H9 (cell line): ENCODE measurements around the gene PPAN. TPM values are rescaled to one million over a fixed set of nuclear protein-coding genes. Genes with fewer than 3 reads are reported as not detected.

Experiments
- DNase-seq: peaks from one replicate; pipeline ENCODE4 v3.0.0-alpha.2; 2017
- H2AFZ ChIP-seq: one replicate; pipeline ENCODE4 v1.6.1; 2013; ENCODE audit warnings: mild to moderate bottlenecking, low read length, control low read depth, moderate library complexity
- H2AK5ac ChIP-seq: 2 replicates; pipeline ENCODE4 v1.6.1; 2013; ENCODE audit warnings: low read length, control low read depth, mixed read lengths; ENCODE audit not compliant: insufficient read length
- H2BK120ac ChIP-seq: one replicate; pipeline ENCODE4 v1.6.1; 2013; ENCODE audit warnings: low read depth, mild to moderate bottlenecking, low read length, control low read depth, inconsistent platforms; ENCODE audit not compliant: poor library complexity, severe bottlenecking
- H2BK12ac ChIP-seq: 2 replicates; pipeline ENCODE4 v1.6.1; 2013; ENCODE audit warnings: low read length, control low read depth, mixed read lengths, low read depth; ENCODE audit not compliant: insufficient read length
- H2BK15ac ChIP-seq: 2 replicates; pipeline ENCODE4 v1.6.1; 2013; ENCODE audit warnings: low read depth, low read length, control low read depth
- H2BK20ac ChIP-seq: one replicate; pipeline ENCODE4 v1.6.1; 2013; ENCODE audit warnings: low read depth, mild to moderate bottlenecking, low read length, control low read depth, inconsistent platforms; ENCODE audit not compliant: poor library complexity, severe bottlenecking
- H2BK5ac ChIP-seq: 2 replicates; pipeline ENCODE4 v1.6.1; 2013; ENCODE audit warnings: low read length, control low read depth, mixed read lengths; ENCODE audit not compliant: insufficient read length
- H3K14ac ChIP-seq: 2 replicates; pipeline ENCODE4 v1.6.1; 2013; ENCODE audit warnings: low read length, control low read depth; ENCODE audit not compliant: insufficient read depth
- H3K18ac ChIP-seq: 2 replicates; pipeline ENCODE4 v1.6.1; 2013; ENCODE audit warnings: low read depth, mild to moderate bottlenecking, mixed read lengths, low read length, control low read depth; ENCODE audit not compliant: insufficient read length
- H3K23ac ChIP-seq: 2 replicates; pipeline ENCODE4 v1.6.1; 2013; ENCODE audit warnings: low read length, control low read depth, mixed read lengths, low read depth; ENCODE audit not compliant: insufficient read length
- H3K23me2 ChIP-seq: 2 replicates; pipeline ENCODE4 v1.6.1; 2013; ENCODE audit warnings: low read depth, mild to moderate bottlenecking, mixed read lengths, low read length, control low read depth; ENCODE audit not compliant: insufficient read length, poor library complexity, severe bottlenecking
- H3K27ac ChIP-seq: 2 replicates; pipeline ENCODE4 v1.5.1; 2013; ENCODE audit warnings: low read length, control low read depth, mixed read lengths, low read depth; ENCODE audit not compliant: insufficient read length
- H3K27me3 ChIP-seq: 2 replicates; pipeline ENCODE4 v1.6.1; 2013; ENCODE audit warnings: low read length, control low read depth, inconsistent platforms; ENCODE audit not compliant: insufficient read depth
- H3K4ac ChIP-seq: 2 replicates; pipeline ENCODE4 v1.6.1; 2013; ENCODE audit warnings: low read depth, mild to moderate bottlenecking, control low read depth, inconsistent platforms, low read length, moderate library complexity
- H3K4me1 ChIP-seq: 2 replicates; pipeline ENCODE4 v1.6.1; 2013; ENCODE audit warnings: low read length, control low read depth, inconsistent platforms; ENCODE audit not compliant: insufficient read depth
- H3K4me2 ChIP-seq: 2 replicates; pipeline ENCODE4 v1.6.1; 2013; ENCODE audit warnings: low read length, control low read depth, mixed read lengths; ENCODE audit not compliant: insufficient read length, insufficient read depth
- H3K56ac ChIP-seq: 2 replicates; pipeline ENCODE4 v1.6.1; 2013; ENCODE audit warnings: low read depth, mild to moderate bottlenecking, mixed read lengths, low read length, control low read depth; ENCODE audit not compliant: insufficient read length
- H3K79me1 ChIP-seq: 2 replicates; pipeline ENCODE4 v1.6.1; 2013; ENCODE audit warnings: low read depth, mild to moderate bottlenecking, moderate library complexity, low read length, control low read depth, inconsistent platforms; ENCODE audit not compliant: insufficient read depth, poor library complexity, severe bottlenecking
- H3K79me2 ChIP-seq: 2 replicates; pipeline ENCODE4 v1.6.1; 2013; ENCODE audit warnings: low read length, control low read depth, inconsistent platforms; ENCODE audit not compliant: insufficient read depth
- H3K9ac ChIP-seq: 2 replicates; pipeline ENCODE4 v1.6.1; 2013; ENCODE audit warnings: low read length, control low read depth, mixed read lengths; ENCODE audit not compliant: insufficient read length; ENCODE audit errors: extremely low read depth
- H3K9me3 ChIP-seq: one replicate; pipeline ENCODE4 v1.6.1; 2013; ENCODE audit warnings: low read depth, low read length, inconsistent platforms; ENCODE audit not compliant: control insufficient read depth
- H3T11ph ChIP-seq: one replicate; pipeline ENCODE4 v1.6.1; 2013; ENCODE audit warnings: mild to moderate bottlenecking, low read length, control low read depth, inconsistent platforms
- H4K20me1 ChIP-seq: one replicate; pipeline ENCODE4 v1.6.1; 2013; ENCODE audit not compliant: control insufficient read depth, insufficient read length, insufficient read depth
- H4K5ac ChIP-seq: 2 replicates; pipeline ENCODE4 v1.6.1; 2013; ENCODE audit warnings: low read depth, mild to moderate bottlenecking, mixed read lengths, low read length, control low read depth; ENCODE audit not compliant: insufficient read length
- H4K8ac ChIP-seq: replicated peaks from 2 replicates; pipeline ENCODE4 v1.6.1; 2013; ENCODE audit warnings: low read length, control low read depth, mixed read lengths, low read depth; ENCODE audit not compliant: insufficient read length
- H4K91ac ChIP-seq: 2 replicates; pipeline ENCODE4 v1.6.1; 2013; ENCODE audit warnings: low read depth, mild to moderate bottlenecking, moderate library complexity, mixed read lengths, low read length, control low read depth; ENCODE audit not compliant: insufficient read length
- H3K27ac Mint-ChIP-seq, 3 experiments: 2 replicates in 2 of 3; 3 replicates in 1 of 3; pipeline ENCODE4 v1.8.0; 2020 to 2021; ENCODE audit warnings: mixed read lengths in 3 of 3, mild to moderate bottlenecking in 1 of 3, moderate library complexity in 1 of 3
- H3K27me3 Mint-ChIP-seq: 2 replicates; pipeline ENCODE4 v1.8.0; 2021; ENCODE audit warnings: low read depth, mild to moderate bottlenecking, moderate library complexity, mixed read lengths
- H3K36me3 Mint-ChIP-seq, 3 experiments: 2 replicates in 2 of 3; 3 replicates in 1 of 3; pipeline ENCODE4 v1.8.0; 2020 to 2021; ENCODE audit warnings: low read depth in 3 of 3, mixed read lengths in 3 of 3; ENCODE audit not compliant: insufficient read depth in 1 of 3
- H3K4me1 Mint-ChIP-seq, 2 experiments: 2 replicates each; pipeline ENCODE4 v1.8.0; 2020; ENCODE audit warnings: mixed read lengths in 2 of 2
- H3K4me3 Mint-ChIP-seq, 2 experiments: 2 replicates in 1 of 2; 3 replicates in 1 of 2; pipeline ENCODE4 v1.8.0; 2020 to 2021; ENCODE audit warnings: mild to moderate bottlenecking in 2 of 2, mixed read lengths in 2 of 2, moderate library complexity in 1 of 2
- H3K9me3 Mint-ChIP-seq, 2 experiments: 2 replicates in 1 of 2; 3 replicates in 1 of 2; pipeline ENCODE4 v1.8.0; 2020; ENCODE audit warnings: mild to moderate bottlenecking in 2 of 2, mixed read lengths in 2 of 2, moderate library complexity in 1 of 2
- CTCF ChIP-seq: fragments of 200-600 bp; sonication (generic); conservative IDR thresholded peaks from 3 replicates; pipeline ENCODE4 v1.8.0; 2021; ENCODE audit warnings: antibody characterized with exemption, mild to moderate bottlenecking
- WGBS: extraction: QIAGEN DNeasy Blood & Tissue Kit; methylation state at CpG from one replicate; pipeline ENCODE4 v1.1.7; 2013; ENCODE audit warnings: missing lambda C conversion rate, low lambda C conversion rate, mixed read lengths; ENCODE audit not compliant: insufficient read length; ENCODE audit errors: extremely low coverage; 5-methylcytosine and 5-hydroxymethylcytosine counted together
- total RNA-seq: library from RNA; stranded (reverse); gene quantifications from 2 replicates; pipeline ENCODE4 v1.2.1, GENCODE V29; 2021

PPAN gene
- total RNA-seq, 1 experiment from 2014 or later: 157 TPM

GRCh38 chr19:10095948-10096614 lies 10.1 kb upstream of the PPAN start:
- no peak overlapping the region for H3K4ac ChIP-seq
- no peak overlapping the region for H2AFZ ChIP-seq
- no peak for TF ChIP-seq CTCF
- DNase-seq: peak; percentile 91
- no peaks in the 10 kb centered on the region for H3K79me2 ChIP-seq
- Mint-ChIP-seq H3K4me1 (peaks cover 3% of the 10 kb centered on the region in 2 experiments; a peak in 3 of 4 replicates), H3K9me3 (peaks cover 0 to 3% of the 10 kb centered on the region in 2 experiments; a peak in 2 of 5 replicates), H3K36me3 (peaks cover 1 to 16% (median 7%) of the 10 kb centered on the region in 3 experiments; a peak in 5 of 7 replicates), H3K27ac (no peak overlapping the region), H3K27me3 (peaks cover 60% of the 10 kb centered on the region), H3K4me3 (peak overlapping the region; percentile 19 to 65)
- H4K20me1 ChIP-seq: no peaks in the 10 kb centered on the region
- H3K23me2 ChIP-seq: peaks cover 3% of the 10 kb centered on the region
- WGBS: no CpG with 5 or more reads among the region's 97 CpGs
- no peak overlapping the region for H2BK15ac ChIP-seq
- H3K27me3 ChIP-seq: peaks cover 3% of the 10 kb centered on the region
- H3K18ac ChIP-seq: peak overlapping the region; percentile 49
- H3K9ac ChIP-seq: no peak overlapping the region
- no peak overlapping the region for H4K5ac ChIP-seq
- no peak overlapping the region for H2BK20ac ChIP-seq
- H3T11ph ChIP-seq: no peak overlapping the region
- no peak overlapping the region for H2BK12ac ChIP-seq
- H3K27ac ChIP-seq: no peak overlapping the region
- H3K56ac ChIP-seq: no peak overlapping the region
- no peaks in the 10 kb centered on the region for H3K79me1 ChIP-seq
- H3K4me2 ChIP-seq: peak overlapping the region; percentile 34
- peak overlapping the region; percentile 78; the same call in 1 of the 2 replicates for H3K14ac ChIP-seq
- H3K4me1 ChIP-seq: no peaks in the 10 kb centered on the region
- H3K9me3 ChIP-seq: no peaks in the 10 kb centered on the region
- no peak overlapping the region for H4K8ac ChIP-seq
- no peak overlapping the region for H3K23ac ChIP-seq
- no peak overlapping the region for H2BK120ac ChIP-seq
- H2AK5ac ChIP-seq: no peak overlapping the region
- H2BK5ac ChIP-seq: no peak overlapping the region
- no peak overlapping the region for H4K91ac ChIP-seq
